ENCODE results near the gene HEPACAM2.

HEPACAM2 gene

DNA sequence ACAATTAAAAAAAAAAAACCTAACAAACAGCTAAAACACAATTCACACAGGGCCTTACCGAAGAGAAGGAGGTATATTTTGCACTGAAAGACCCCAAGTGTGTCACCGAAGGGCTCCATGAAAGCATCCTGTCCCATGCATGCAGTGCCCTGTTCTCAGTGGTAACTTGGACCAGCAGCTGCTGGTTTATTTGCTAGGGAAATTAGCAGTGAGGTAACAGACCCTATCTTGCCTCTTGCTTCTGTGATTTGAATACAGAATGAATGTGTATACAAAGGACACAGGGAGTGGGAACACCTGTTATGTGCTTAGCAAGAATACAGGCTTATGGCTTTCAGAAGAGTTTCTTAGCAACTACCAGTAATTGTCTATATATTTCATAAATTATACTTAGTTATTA lies at the start of gene HEPACAM2:
Gene HEPACAM2, minus strand, starts transcription at position 160 of the 400 bp plus-strand sequence.
- peak; percentile 59 for DNase-seq

DNA sequence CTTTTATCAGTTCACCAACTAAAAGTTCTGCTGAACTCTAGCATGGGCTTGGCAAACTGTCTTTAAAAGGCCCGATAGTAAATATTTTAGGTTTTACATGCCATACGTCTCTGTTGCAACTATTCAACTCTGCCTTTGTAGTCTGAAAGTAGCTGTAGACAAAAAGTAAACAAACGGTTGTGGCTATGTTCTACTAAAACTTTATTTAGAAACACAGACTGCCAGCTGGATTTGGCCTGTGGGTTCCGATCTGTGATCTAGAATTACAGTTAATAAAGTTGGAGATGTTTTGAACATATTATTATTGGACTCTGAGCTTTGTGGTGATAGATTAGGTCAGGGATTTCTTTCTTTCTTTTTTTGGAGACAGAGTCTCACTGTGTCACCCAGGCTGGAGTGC lies 39.0 kb upstream of the HEPACAM2 start:
- DNase-seq: no peak

DNA sequence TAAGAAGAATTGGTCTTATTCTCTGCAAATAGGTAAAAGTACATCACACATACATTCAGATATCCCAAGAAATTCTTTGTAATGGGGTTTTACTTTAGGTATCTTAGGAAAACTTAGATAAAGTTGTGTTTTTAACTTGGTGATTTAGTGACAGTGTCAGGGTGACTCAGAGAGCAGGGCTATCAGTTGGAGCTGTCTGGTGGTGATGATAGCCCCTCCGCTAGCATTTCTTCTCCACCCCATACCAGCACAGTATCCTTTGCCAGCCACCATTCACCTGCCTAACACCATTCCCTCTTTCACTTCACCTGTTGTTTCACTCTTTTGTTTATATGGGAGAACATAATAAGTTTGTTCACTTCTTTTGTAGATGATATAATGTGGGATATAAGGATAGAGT lies 36.3 kb upstream of the HEPACAM2 start:
- no peak for DNase-seq

DNA sequence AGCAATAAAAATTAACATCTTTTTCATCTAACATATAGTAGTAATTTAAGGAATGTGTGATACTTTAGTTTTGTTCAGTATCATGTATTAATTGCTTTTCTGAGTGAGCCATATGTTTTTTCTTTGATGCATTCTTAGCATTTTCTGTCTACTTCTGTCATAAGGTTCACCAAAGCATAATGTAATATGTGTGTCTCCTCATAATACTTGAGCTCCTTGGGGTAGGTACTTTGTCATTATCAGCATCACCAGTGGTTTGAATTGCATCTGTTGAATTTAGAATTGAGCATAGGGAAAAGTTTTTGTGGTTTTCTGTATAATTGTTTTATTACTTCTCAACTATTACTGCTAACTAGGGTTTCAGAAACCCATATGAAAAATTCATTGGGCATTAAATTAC lies 32.4 kb upstream of the HEPACAM2 start:
- DNase-seq: no peak

DNA sequence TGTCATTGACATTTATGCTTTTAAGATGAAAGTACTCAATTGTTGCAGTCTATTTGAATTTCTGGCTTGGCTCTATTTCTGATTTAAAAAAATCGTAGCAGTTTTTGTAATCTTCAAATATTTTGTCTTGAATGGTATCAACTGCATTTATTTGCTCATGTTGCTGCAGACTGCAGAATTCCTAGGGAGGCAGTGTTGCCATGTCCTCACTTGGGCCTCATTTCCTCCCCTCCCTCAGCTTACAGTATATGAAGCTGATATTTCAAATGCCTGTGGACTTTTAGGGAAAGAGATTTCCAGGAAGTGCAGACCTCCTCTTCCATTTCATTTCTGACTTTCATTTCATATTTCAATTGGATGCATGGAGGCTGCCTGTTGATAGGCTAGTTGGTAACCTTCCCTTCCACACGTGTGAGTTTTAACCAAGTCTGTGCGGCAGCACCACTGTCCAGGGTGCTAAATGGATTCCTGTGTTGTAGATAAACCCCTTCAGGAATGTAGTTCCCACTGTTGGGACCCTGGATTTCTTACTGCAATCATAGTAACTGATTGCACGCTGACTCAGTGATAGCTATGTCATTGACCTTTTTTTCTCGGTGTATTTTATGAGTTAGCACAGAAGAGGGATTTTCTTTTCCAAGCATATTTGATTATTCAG lies 23.4 kb upstream of the HEPACAM2 start:
- DNase-seq: no peak

DNA sequence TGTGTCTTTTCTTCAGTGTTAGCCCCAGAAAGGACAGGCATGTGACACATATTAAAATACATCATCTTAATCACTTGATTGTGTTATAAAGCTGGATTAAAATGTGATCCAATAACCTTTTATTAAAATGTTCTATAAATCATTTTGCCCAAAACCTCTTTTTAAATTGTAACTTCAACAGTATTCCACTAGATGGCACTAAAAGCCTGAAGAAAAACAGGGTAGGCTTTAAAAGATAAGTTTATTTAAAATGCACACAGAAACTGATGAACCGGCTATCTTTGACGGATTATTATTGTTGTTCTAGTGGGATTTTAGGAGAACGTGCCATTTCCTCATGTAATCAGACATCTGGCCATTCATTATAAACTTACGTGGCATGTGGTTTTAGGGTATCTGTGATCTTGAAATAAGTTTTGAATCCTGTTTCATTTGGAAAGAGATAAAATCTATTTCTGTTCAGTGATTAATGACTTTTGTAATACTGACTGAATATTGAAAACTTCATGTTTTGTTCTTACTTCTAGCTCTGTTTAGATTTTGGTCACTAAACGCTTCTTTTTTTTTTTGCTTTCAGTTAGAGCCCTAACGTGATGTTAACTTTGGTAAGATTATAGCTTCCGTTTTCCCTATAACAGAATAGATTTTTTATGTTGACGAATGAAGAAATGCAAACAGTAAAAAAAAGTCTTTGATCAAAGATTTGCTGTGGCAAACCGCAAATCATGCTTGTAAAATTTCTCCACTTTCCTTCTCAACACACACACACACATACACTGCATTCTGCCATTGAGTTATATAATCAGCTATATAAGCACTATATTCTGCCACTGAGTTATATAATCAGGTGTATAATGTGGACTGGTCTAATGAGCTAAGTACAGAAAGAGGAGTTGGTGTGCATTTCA lies 19.5 kb upstream of the HEPACAM2 start:
- peak; percentile 6 for DNase-seq

DNA sequence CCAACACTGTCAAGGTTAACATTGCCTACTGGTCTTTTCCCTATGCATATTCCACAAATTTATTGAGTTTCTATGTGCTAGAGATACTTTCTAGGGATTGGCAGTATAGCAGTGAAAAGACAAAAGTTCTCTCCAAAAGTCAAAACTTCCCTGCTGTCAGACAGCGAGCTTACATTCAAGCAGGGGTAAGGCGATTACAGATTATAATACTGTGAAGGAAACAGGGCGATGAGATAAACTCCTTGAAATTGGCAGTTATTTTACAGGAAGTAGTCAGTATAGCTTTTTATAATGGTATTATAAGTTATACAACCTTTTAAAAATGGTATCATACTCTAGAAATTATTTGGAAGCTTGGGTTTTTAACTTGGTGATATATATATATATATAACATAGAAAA lies 15.8 kb upstream of the HEPACAM2 start:
- DNase-seq: no peak

DNA sequence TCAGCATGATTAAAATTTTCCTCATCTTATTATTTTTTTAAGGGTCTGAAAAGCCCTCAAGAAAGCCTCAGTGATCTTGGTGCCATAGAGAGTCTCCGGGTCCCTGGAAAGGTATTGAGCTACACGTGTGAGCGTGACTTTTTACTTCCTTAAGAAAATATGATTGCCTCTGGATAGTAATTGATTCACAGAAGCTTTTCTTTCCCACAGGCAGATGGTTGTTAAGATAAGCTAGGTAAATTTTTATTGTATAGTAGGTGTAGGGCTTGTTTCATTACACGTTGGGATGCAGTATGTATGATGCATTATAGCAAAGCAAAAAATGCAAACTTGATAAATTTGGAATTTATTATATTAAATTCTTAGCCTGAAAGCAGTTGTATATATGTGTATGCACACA lies 13.6 kb upstream of the HEPACAM2 start:
- no peak for DNase-seq

DNA sequence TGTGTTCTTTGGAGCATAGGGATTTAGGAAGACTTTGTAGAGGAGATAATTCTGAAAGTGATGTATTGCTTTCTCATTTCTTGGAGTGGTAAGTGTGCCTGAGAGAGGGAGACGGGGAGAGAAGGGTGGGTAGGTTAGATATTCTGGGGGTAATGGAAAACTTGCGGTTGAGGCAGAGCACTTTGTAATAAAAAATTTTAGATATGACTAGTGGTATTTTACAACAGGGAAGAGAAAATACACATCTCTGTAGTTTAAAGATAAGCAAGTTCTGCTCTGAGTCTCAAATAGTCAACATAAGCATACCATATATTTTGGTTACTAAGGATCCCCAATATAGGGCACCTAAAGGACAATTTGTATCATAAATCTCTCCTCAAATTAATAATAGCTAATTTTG lies 12.5 kb upstream of the HEPACAM2 start:
- no peak for DNase-seq

DNA sequence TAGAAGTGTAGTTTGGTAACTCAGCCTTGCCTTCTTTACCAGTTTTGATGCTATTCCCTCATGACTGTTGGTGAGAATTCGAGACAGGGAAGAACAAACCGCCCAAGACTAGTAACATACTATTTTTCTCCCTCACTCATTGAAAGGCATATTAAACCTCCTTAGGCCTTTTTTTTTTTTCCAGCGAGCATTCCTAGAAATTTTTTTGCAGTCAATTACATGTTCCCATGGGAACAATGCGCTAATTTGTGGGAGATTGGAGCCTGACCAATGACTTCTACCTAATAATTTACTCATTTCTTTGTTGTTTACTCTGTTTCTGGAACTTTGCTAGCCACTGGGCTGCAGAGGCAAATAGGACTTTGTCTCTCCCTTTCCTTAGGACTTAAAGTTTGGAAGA lies 11.9 kb upstream of the HEPACAM2 start:
- no peak for DNase-seq

DNA sequence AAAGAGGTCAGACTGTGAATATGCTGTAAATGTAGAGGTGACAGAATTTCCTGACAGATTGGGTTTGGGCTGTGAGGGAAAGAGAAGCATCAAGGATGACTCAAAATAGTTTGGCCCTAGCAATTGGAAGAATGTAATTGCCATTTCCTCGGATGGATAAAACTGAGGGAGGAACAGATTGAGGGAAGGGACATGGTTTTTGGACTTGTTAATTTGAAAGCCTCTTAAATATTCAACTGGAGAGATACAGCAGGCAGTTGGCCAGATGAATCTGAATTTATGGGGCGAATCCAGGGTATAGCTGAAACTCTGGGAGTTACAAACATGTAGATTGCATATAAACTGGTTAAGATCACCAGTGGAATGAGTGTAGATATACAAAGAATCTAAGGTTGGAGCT lies 9.3 kb upstream of the HEPACAM2 start:
- no peak for DNase-seq

DNA sequence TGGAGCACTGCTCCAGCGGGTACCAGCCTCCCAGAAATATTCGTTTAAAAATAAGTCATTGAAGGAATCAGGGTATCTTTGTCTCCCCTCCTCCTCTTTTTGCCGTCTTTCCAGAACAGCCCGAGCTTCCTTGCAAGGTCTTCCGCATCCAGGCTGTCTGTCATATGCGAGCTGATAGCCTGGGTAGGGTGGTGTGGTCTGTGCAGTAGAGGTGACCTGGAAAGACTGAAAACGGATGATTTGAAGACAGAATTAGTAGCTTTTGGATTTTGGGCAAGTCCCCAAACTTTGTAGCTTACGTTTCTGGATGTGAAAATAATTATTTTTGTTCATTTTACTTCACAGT lies 6.4 kb upstream of the HEPACAM2 start:
- DNase-seq: no peak

DNA sequence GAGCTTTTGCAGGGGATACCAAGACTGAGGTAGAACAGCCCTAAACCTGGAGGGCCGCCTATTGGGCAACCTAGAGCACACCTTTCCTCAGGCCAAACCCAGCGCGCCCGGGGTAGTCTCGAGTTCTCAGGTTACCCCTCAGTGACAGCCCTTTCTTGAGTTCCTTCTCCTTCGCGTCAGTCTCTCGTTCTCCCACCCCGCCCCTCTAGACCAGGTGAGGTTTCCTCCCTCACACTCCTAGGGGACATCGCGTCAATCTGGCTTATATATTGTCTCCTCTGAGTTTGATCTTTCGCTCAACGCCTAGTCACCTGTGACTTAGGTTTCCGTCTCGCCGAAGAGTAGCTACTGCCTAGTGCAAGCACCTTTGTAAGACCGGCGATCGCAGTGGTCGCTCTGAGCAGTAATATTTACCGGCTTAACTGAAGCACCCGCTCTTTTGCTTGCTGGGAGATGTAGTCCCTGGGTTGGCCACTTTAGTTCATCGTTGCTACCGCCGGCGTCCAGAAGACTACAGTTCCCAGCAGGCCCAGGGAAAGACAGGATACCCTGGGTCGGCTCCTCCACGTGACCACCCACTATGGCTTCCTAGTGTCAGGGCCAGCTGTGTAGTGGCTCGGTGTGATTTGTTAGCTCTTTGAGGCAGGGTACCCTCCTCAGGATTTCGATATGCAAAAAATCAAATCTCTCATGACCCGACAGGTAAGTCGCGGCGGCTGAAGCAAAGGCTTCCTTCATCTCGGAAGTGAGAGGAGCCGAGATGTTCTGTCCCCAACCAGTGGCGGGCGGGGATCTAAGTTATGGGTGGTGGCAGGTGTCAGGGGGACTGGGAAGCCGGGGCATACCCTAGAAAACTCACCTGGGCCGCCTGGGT lies 5.8 kb upstream of the HEPACAM2 start, which contains the start of gene VPS50:
Gene VPS50, plus strand, starts transcription at position 568 of the 874 bp plus-strand sequence. Its CDS starts 102 bp downstream, at position 670.
- peak; percentile 94 for DNase-seq

DNA sequence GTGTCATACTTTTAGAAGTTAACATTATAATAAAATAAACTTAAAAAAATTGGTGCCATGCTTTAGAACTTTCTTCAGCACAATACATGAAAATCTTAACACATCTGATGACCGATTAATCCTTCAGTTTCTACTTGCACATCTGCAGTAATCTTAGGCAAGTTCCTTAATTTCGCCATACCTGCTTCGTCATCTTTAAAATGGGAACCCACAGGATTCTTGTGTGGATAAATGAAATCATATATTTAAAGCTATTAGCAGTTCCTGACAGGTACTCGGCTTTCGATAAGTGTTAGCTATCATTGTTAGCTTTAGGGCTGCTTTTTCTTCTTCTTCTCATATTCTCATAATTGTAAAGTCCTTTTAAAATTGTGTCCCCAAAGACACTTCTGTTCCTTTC lies 5.0 kb upstream of the HEPACAM2 start:
- DNase-seq: no peak

DNA sequence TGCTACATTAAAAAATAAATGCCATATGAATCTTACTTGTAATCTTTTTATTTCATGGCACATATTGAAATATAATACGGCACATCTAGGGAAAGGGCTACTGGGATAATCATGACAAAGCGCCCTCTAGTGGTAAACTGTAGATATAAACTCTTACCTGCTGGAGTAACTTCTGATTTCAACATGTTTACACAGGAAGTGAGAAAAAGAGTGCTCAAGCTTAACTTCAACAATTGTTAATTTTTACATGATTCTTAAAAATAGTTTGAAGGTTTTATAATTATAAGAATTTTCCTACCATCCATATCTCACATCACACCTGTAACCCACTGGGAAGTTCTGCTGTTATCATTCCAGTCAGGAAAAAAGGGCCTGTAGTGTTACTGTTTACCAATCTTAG lies 2.0 kb upstream of the HEPACAM2 start:
- DNase-seq: peak; percentile 68

DNA sequence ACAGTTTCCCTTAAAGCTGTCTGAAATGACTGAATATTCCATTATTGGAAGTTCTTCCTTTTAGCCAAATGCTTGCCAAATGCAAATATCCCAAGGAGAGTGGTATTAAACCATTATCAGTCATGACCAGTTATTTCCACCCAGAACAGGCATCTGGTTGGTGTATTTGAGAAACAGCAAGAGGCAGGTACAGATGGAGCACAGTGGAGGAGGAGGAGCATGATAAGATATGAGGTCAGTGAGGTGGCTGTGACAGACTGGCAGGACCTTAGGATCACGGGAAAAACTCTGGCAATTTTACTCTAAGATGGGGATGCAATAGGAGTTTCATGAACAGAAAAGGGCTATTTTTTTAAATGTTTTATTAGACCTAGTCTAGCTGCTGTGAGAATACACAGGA lies 6.4 kb downstream of the HEPACAM2 start:
- DNase-seq: no peak

DNA sequence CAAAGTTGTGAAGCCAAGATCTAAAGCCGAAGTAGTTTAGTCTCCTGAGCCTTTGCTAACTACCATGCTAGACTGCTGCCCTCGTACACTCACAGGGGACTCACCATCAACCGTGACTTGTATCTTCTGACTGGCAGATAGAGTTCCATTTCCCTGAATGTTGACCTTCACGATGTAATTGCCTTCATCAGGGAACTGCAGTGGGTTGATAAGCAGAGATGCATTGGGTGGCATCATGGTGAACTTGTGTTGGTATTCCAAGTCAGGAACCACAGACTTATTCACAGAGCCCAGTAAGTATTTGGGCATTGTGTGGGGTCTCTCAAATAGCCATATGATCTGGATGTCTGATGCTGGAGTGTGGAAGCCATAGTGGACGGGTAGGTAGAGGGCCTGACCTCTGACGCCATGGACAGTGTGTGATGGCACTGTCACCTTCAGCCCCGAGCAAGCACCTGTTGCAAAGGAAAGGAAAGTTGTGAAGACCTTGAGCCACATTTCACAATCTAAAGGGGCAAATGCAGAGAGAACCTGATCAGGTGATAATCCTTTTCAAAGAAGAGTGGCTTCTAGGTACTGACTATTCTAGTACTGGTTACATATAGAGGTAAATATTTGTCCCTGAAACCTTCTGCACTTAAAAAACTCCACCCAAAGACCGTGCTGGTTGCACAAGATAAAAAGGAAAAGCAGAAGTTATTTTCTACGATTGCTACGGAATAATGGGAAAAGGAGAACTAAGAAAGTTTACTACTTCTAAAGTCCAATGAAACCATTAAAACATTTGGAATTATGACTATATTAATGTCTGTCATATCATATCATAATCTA lies 7.1 kb downstream of the HEPACAM2 start:
- DNase-seq: no peak

DNA sequence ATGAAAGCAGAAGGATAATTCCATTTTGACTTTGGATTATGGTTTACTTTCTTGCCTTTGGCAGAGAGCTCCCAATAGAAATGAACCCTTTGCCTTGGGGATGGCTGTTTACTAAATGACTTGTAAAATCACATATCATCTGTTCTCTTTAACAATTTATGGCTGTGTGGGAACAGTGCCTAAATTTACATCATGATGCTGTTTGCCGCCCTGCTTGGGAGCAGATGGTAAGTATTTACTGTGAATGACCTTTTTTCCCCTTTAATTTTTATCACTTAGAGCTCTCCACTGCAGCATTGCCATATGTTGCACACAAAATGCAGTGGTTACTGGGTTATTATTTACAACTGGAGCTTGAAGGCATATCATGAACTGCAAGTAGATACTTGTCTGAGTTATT lies 13.4 kb downstream of the HEPACAM2 start:
- no peak for DNase-seq

DNA sequence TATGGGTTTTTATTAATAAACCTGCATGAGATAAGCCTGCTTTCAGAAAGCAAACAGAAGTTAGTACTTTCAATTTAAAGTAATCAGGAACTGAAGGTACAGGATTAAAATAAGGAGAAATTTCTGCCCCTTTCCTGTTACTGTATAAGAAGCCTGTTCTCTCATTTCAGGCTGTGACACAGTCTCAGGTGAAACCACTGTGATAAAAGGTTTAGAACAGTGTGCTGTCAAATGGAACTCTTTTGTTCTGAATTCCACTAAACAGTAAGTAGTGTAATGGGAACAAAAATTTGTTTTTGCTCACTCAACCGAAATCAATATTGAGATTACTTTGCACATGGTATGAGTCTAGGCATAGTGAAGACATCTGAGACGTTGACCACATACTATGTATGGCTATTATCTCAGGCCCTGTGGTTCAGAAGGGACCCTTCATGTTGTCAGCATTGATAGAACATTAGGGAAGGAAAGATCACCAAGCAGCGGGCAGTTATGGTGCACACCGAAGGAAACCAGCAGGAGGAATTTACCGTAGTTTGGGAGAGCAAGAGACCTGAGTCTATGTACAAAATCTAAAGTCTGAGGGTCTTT lies 14.9 kb downstream of the HEPACAM2 start:
- no peak for DNase-seq

DNA sequence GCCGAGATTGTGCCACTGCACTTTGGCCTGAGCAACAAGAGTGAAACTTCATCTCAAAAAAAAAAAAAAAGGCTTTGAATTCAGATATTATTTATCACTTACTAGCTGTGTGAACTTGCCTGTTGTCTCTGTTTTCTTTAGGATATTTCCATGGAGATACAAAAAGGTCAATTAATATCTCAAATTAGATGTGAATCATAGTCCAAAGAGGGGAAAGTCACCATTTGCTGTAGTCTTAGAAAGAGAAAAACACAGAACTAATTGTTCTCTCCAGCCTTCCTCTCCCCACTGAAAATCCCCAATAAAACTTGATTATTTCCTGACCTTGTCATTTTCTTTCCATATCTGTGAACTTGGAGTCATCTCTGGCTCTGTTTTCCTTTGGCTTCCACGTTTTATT lies 21.2 kb downstream of the HEPACAM2 start:
- no peak for DNase-seq

DNA sequence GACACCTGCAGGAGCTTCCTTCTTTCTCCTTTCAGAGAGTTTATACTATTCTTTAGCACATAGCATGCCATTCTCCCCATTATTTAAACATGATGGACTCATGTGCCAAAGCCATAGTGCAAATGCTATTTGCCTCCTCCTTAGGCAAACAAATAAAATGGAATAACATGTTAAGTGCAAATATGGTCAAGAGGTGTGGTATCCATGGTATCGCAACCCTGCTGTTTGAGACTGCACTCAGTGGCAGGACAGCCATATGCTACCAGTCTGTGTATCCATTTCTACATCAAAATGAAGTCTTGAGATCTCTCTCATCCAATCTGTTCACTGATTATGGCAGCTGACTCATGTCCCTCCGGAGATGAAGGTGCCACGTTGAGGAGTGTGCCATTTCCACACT lies 22.8 kb downstream of the HEPACAM2 start:
- DNase-seq: no peak

DNA sequence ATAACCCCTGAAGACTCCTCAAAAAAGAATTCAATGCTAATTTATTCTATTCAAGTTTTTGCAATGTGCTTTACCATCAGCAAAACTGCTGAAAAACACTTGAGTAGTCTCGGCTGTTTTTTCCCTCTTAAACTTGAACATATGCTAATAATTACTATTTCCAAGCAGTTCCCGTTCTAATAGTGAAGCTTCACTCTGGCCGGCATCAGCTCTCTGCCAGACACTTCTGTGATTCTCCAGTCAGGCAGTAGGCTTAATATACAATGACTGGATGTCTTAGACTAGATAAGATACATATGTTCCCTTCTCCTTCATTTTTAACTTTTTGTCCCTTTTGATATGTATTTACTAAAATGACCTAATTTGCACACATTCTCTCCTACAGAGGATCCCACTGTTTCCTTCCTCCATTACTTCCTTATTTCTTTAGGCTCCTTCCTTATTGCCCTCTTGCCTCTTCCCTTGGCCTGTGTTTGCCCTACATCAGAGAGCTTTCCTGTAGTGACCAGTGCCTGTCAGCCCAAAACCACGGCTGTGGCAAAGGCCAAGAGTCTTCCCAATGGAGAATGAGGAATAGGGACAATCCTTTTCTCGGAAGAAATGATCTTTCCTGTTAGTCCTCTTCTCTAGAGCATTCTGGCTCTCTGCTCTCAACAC lies 23.5 kb downstream of the HEPACAM2 start:
- no peak for DNase-seq

Data from NCI-H1436 (cell line).